HG03442 (cell line): ENCODE data around the gene BHLHE41.

Source experiments
- ATAC-seq: cut with Tn5 transposase; IDR thresholded peaks from one replicate; pipeline ENCODE4 v1.9.1; 2021; ENCODE audit warnings: mild to moderate bottlenecking, moderate library complexity; ENCODE audit not compliant: unreplicated experiment

BHLHE41 gene

DNA sequence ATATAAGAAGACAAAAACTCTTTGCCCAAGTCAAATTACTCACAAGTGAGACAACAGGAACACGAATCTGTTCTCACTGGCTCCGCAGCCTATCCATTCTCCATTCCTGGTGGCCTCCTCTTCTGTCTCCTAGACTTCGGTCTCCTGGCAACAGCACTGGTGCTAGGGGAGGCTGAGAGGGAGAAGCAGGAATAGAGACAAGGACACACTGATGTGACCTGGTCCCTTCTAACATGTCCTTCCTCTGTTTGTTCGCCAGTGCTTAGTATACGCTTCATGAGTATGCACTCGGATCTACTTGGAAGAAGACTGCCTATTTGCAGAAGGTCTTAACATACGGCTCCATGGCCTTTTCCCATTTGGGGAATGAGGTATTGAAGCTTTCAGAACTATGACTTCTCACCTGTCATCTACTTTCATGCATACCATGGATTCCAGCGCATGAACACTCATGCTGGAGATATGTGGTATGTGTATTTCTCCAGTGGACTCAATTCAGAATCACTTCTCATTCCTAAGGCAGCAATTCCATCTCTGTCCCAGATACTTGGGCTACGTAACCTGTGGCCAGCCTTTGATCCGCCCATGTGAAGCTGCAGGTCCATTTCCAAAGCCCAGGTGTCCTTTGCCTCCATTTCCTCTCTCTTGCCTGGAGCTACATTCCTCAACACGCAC, 33.9 kb downstream of the BHLHE41 start:
- ATAC-seq: no peak

GRCh38 chr12:26088998-26089397, 35.8 kb downstream of the BHLHE41 start:
- peak; percentile 99 for ATAC-seq

DNA sequence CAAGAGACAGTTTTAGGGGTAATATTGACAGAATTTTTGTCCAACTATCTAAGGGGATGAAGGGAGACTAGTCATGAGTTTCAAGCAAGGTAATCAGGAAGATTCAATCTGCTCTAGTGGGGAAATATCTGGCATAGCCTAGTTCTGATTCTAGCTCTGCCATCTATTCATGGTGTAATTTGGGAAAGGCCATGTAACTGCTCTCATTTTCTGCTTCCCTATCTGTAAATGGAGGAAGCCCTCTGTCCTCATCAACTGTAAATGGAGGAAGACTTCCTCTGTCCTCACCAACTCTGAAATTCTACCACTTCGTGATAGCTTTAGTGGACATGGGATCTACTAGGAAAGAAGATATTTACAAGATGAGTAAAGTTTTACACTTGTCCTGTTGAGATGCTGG, 37.9 kb downstream of the BHLHE41 start:
- no peak for ATAC-seq

DNA sequence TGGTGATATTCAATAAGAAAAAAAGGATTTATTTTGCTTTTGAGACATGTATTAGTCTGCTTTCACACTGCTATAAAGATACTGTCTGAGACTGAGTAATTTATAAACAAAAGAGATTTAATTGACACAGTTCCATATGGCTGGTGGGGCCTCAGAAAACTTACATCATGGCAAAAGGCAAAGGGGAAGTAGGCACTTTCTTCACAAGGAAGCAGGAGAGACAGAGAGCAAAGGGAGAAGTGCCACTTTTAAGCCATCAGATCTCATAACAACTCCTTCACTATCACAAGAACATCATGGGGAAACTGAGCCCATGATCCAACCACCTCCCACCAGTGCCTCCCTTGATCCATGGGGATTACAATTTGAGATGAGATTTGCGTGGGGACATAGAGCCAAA, 43.9 kb downstream of the BHLHE41 start:
- no peak for ATAC-seq

- no peak for ATAC-seq
Measured at GRCh38 chr12:26077915-26078702, 46.7 kb downstream of the BHLHE41 start.
